WTC11 (cell line): ENCODE measurements around the gene BTBD2. TPM values are rescaled to one million over a fixed set of nuclear protein-coding genes. Genes with fewer than 3 reads are reported as not detected.

Experiments used
- ATAC-seq: fragments of 200-7000 bp; cut with Tn5 transposase; 2 replicates; pipeline ENCODE4 v1.10.0; 2021; ENCODE audit warnings: mild to moderate bottlenecking, moderate library complexity
- CTCF ChIA-PET: fragments of 300-600 bp; sonication (Branson Sonifier 250); formaldehyde crosslinking; loops from one replicate; lab custom pipeline; 2021; ENCODE audit warnings: antibody characterized with exemption; lab: Charles Lee
- POLR2A ChIA-PET: fragments of 350-600 bp; sonication (Branson Sonifier 250); formaldehyde crosslinking; loops from one replicate; lab custom pipeline; 2021; ENCODE audit warnings: antibody characterized with exemption; lab: Charles Lee
- DNase-seq: peaks from one replicate; pipeline ENCODE4 v3.0.0; 2021; ENCODE audit warnings: low spot score
- H3K27ac Mint-ChIP-seq: 2 replicates; pipeline ENCODE4 v1.8.0; 2021; ENCODE audit warnings: mixed read lengths
- H3K27me3 Mint-ChIP-seq: 2 replicates; pipeline ENCODE4 v1.8.0; 2021; ENCODE audit warnings: low read depth, mild to moderate bottlenecking, moderate library complexity, mixed read lengths
- H3K36me3 Mint-ChIP-seq: 2 replicates; pipeline ENCODE4 v1.8.0; 2021; ENCODE audit warnings: mixed read lengths
- H3K4me1 Mint-ChIP-seq: 2 replicates; pipeline ENCODE4 v1.8.0; 2022; ENCODE audit warnings: mixed read lengths
- H3K4me3 Mint-ChIP-seq: 2 replicates; pipeline ENCODE4 v1.8.0; 2021; ENCODE audit warnings: mild to moderate bottlenecking, moderate library complexity, mixed read lengths
- H3K9me3 Mint-ChIP-seq: 2 replicates; pipeline ENCODE4 v1.8.0; 2021; ENCODE audit warnings: mixed read lengths
- ESRRA ChIP-seq: sonication (generic); formaldehyde crosslinking; IDR thresholded peaks from 2 replicates; pipeline ENCODE4 v1.8.1; 2022; ENCODE audit warnings: mild to moderate bottlenecking, missing genetic modification reagents, borderline replicate concordance
- GABPB1 ChIP-seq: sonication (generic); formaldehyde crosslinking; IDR thresholded peaks from 2 replicates; pipeline ENCODE4 v1.8.1; 2023; ENCODE audit warnings: mild to moderate bottlenecking, missing genetic modification reagents
- GTF2I ChIP-seq: fragments of 250-450 bp; sonication (Bioruptor Pico); conservative IDR thresholded peaks from 2 replicates; pipeline ENCODE4 v1.4.0; 2021; ENCODE audit warnings: mild to moderate bottlenecking
- IRF2 ChIP-seq: sonication (generic); formaldehyde crosslinking; IDR thresholded peaks from 2 replicates; pipeline ENCODE4 v1.8.0; 2022; ENCODE audit warnings: low read depth, missing genetic modification reagents, borderline replicate concordance
- OVOL2 ChIP-seq: fragments of 250-450 bp; sonication (Bioruptor Pico); IDR thresholded peaks from 2 replicates; pipeline ENCODE4 v1.9.0; 2021; ENCODE audit warnings: mild to moderate bottlenecking, borderline replicate concordance
- PRRX2 ChIP-seq: fragments of 250-450 bp; sonication (Bioruptor Pico); IDR thresholded peaks from 2 replicates; pipeline ENCODE4 v1.8.0; 2021; ENCODE audit warnings: mild to moderate bottlenecking
- TEAD1 ChIP-seq: sonication (generic); formaldehyde crosslinking; IDR thresholded peaks from 2 replicates; pipeline ENCODE4 v1.8.0; 2022; ENCODE audit warnings: mild to moderate bottlenecking, missing genetic modification reagents
- ZNF263 ChIP-seq: sonication (generic); formaldehyde crosslinking; IDR thresholded peaks from 2 replicates; pipeline ENCODE4 v1.8.1; 2022; ENCODE audit warnings: low read depth, mild to moderate bottlenecking, moderate library complexity, missing genetic modification reagents
- ZNF317 ChIP-seq: sonication (generic); formaldehyde crosslinking; IDR thresholded peaks from 2 replicates; pipeline ENCODE4 v1.8.1; 2023; ENCODE audit warnings: low read depth, mild to moderate bottlenecking, moderate library complexity, missing genetic modification reagents, borderline replicate concordance
- total RNA-seq: library from RNA; stranded (reverse); gene quantifications from 3 replicates; pipeline ENCODE4 v1.2.3, GENCODE V29; 2021
- TF ChIP-seq, protein P1 (sequence below): sonication (generic); formaldehyde crosslinking; IDR thresholded peaks from 2 replicates; pipeline ENCODE4 v1.8.1; 2023; ENCODE audit warnings: mild to moderate bottlenecking, missing genetic modification reagents, moderate library complexity
- TF ChIP-seq, protein P2 (sequence below): fragments of 250-450 bp; sonication (Bioruptor Pico); IDR thresholded peaks from 2 replicates; pipeline ENCODE4 v1.9.0; 2021; ENCODE audit warnings: moderate library complexity, mild to moderate bottlenecking, inconsistent platforms, borderline replicate concordance
- TF ChIP-seq, protein P3 (sequence below): fragments of 250-450 bp; sonication (Bioruptor Pico); conservative IDR thresholded peaks from 2 replicates; pipeline ENCODE4 v1.9.0; 2021; ENCODE audit warnings: mild to moderate bottlenecking
- TF ChIP-seq, protein P4 (sequence below): sonication (generic); formaldehyde crosslinking; IDR thresholded peaks from 2 replicates; pipeline ENCODE4 v1.8.0; 2022; ENCODE audit warnings: mild to moderate bottlenecking, missing genetic modification reagents
- TF ChIP-seq, protein P5 (sequence below): fragments of 250-450 bp; sonication (Bioruptor Pico); IDR thresholded peaks from 2 replicates; pipeline ENCODE4 v1.9.0; 2021; ENCODE audit warnings: mild to moderate bottlenecking
- TF ChIP-seq, protein P6 (sequence below): sonication (generic); formaldehyde crosslinking; IDR thresholded peaks from 2 replicates; pipeline ENCODE4 v1.8.0; 2023; ENCODE audit warnings: missing genetic modification reagents, mild to moderate bottlenecking, borderline replicate concordance

BTBD2 gene
- total RNA-seq, 1 experiment from 2014 or later, result 106 TPM

DNA sequence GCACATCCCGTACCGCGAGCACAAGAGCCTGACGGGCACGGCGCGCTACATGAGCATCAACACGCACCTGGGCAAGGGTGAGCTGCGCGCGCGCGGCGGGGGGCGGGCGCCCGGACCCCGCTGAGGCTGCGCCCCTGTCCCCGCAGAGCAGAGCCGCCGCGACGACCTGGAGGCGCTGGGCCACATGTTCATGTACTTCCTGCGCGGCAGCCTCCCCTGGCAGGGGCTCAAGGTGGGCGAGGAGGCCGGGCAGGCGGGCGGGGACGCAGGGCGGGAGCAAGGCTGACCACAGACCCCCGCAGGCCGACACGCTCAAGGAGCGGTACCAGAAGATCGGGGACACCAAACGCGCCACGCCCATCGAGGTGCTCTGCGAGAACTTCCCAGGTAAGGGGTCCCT is 36.5 kb downstream of the BTBD2 start:
- H3K4me1 Mint-ChIP-seq, result no peaks in the 10 kb centered on the region
- ChIA-PET CTCF (interaction anchor here (1.1 kb wide), 1 partner anchor 49 kb away, joined by 3 read pairs; no protein-coding TSS in a partner anchor), POLR2A (no interaction called here)
- no peaks in the 10 kb centered on the region for H3K27me3 Mint-ChIP-seq
- H3K4me3 Mint-ChIP-seq, result no peak overlapping the region
- H3K27ac Mint-ChIP-seq, result no peak overlapping the region
- DNase-seq (no peak), ATAC-seq (no peak)
- H3K9me3 Mint-ChIP-seq, result no peaks in the 10 kb centered on the region
- H3K36me3 Mint-ChIP-seq, result peaks cover 19% of the 10 kb centered on the region
- TF ChIP-seq, protein P1, sequence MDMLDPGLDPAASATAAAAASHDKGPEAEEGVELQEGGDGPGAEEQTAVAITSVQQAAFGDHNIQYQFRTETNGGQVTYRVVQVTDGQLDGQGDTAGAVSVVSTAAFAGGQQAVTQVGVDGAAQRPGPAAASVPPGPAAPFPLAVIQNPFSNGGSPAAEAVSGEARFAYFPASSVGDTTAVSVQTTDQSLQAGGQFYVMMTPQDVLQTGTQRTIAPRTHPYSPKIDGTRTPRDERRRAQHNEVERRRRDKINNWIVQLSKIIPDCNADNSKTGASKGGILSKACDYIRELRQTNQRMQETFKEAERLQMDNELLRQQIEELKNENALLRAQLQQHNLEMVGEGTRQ (CRISPR knock-in tag), result no peak
- TF ChIP-seq, protein P2, sequence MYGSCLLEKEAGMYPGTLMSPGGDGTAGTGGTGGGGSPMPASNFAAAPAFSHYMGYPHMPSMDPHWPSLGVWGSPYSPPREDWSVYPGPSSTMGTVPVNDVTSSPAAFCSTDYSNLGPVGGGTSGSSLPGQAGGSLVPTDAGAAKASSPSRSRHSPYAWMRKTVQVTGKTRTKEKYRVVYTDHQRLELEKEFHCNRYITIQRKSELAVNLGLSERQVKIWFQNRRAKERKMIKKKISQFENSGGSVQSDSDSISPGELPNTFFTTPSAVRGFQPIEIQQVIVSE (CRISPR knock-in tag), result no peak
- no peak for TF ChIP-seq OVOL2
- TF ChIP-seq ZNF263 (CRISPR knock-in tag), result no peak
- no peak for TF ChIP-seq GTF2I (CRISPR knock-in tag)
- no peak for TF ChIP-seq IRF2 (CRISPR knock-in tag)

DNA sequence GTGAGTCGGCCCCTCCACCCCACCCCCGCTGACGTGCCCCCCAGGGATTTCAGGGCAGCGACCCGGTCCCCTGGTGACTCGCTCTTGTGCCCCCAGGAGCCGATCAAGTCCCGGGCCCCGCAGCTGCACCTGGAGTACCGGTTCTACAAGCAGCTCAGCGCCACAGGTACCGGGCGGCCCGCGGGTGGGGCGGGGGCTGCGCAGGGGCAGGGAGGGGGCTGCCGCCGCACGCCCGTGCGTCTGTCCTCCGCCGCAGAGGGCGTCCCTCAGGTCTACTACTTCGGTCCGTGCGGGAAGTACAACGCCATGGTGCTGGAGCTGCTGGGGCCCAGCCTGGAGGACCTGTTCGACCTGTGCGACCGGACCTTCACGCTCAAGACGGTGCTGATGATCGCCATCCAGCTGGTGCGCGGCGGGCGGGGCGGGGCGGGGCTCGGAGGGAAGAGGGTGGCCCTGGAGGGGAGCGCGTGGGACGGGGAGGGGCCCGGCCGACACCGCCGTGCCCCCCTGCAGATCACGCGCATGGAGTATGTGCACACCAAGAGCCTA is 37.1 kb downstream of the BTBD2 start:
- no peak for ATAC-seq
- POLR2A ChIA-PET, result no interaction called here
- no peaks in the 10 kb centered on the region for H3K27me3 Mint-ChIP-seq

More for the DNA sequence above, 37.1 kb downstream of the BTBD2 start:
- CTCF ChIA-PET, result no interaction called here
- Mint-ChIP-seq H3K4me1 (no peaks in the 10 kb centered on the region), H3K9me3 (no peaks in the 10 kb centered on the region), H3K36me3 (peaks cover 17% of the 10 kb centered on the region), H3K4me3 (no peak overlapping the region), H3K27ac (no peak overlapping the region)
- DNase-seq, result no peak
- TF ChIP-seq, protein P3, sequence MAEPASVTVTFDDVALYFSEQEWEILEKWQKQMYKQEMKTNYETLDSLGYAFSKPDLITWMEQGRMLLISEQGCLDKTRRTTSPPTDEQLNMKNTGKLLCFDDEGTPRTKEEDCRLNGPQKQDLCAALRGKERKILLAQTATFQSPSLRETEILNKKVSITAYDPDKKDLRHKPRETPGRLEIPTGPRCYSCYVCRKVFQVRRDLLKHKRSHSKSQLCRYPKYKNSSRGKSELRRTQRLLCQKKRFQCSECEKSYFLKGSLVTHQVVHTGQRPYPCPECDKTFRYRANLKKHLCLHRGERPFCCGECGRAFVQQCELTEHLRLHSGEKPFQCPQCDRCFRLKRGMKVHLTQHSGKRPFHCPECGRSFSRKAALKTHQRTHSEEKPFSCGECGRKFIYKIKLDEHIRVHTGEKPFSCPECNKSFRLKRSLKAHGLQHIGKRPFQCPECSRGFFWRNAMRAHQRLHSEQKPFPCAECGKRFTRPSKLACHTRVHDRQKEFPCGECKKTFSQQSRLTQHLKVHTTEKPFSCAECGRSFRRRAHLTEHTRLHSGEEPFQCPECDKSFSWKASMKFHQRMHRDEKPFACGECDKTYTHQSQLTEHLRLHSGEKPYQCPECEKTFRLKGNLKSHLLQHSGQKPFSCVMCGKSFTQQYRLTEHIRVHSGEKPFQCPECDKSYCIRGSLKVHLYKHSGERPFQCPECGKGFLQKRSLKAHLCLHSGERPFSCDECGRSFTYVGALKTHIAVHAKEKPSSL, result no peak
- TF ChIP-seq TEAD1 (CRISPR knock-in tag) (no peak), ZNF263 (CRISPR knock-in tag) (no peak), PRRX2 (CRISPR knock-in tag) (no peak), GABPB1 (CRISPR knock-in tag) (no peak), IRF2 (CRISPR knock-in tag) (no peak), ZNF317 (CRISPR knock-in tag) (no peak), ESRRA (no peak)
- TF ChIP-seq, protein P4, sequence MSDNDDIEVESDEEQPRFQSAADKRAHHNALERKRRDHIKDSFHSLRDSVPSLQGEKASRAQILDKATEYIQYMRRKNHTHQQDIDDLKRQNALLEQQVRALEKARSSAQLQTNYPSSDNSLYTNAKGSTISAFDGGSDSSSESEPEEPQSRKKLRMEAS, result no peak
- TF ChIP-seq, protein P5, sequence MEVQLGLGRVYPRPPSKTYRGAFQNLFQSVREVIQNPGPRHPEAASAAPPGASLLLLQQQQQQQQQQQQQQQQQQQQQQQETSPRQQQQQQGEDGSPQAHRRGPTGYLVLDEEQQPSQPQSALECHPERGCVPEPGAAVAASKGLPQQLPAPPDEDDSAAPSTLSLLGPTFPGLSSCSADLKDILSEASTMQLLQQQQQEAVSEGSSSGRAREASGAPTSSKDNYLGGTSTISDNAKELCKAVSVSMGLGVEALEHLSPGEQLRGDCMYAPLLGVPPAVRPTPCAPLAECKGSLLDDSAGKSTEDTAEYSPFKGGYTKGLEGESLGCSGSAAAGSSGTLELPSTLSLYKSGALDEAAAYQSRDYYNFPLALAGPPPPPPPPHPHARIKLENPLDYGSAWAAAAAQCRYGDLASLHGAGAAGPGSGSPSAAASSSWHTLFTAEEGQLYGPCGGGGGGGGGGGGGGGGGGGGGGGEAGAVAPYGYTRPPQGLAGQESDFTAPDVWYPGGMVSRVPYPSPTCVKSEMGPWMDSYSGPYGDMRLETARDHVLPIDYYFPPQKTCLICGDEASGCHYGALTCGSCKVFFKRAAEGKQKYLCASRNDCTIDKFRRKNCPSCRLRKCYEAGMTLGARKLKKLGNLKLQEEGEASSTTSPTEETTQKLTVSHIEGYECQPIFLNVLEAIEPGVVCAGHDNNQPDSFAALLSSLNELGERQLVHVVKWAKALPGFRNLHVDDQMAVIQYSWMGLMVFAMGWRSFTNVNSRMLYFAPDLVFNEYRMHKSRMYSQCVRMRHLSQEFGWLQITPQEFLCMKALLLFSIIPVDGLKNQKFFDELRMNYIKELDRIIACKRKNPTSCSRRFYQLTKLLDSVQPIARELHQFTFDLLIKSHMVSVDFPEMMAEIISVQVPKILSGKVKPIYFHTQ, result no peak
- TF ChIP-seq, protein P6, sequence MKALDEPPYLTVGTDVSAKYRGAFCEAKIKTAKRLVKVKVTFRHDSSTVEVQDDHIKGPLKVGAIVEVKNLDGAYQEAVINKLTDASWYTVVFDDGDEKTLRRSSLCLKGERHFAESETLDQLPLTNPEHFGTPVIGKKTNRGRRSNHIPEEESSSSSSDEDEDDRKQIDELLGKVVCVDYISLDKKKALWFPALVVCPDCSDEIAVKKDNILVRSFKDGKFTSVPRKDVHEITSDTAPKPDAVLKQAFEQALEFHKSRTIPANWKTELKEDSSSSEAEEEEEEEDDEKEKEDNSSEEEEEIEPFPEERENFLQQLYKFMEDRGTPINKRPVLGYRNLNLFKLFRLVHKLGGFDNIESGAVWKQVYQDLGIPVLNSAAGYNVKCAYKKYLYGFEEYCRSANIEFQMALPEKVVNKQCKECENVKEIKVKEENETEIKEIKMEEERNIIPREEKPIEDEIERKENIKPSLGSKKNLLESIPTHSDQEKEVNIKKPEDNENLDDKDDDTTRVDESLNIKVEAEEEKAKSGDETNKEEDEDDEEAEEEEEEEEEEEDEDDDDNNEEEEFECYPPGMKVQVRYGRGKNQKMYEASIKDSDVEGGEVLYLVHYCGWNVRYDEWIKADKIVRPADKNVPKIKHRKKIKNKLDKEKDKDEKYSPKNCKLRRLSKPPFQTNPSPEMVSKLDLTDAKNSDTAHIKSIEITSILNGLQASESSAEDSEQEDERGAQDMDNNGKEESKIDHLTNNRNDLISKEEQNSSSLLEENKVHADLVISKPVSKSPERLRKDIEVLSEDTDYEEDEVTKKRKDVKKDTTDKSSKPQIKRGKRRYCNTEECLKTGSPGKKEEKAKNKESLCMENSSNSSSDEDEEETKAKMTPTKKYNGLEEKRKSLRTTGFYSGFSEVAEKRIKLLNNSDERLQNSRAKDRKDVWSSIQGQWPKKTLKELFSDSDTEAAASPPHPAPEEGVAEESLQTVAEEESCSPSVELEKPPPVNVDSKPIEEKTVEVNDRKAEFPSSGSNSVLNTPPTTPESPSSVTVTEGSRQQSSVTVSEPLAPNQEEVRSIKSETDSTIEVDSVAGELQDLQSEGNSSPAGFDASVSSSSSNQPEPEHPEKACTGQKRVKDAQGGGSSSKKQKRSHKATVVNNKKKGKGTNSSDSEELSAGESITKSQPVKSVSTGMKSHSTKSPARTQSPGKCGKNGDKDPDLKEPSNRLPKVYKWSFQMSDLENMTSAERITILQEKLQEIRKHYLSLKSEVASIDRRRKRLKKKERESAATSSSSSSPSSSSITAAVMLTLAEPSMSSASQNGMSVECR (CRISPR knock-in tag), result no peak
